Measurements from ENCODE around the gene PROX2. TPM values are rescaled to one million over a fixed set of nuclear protein-coding genes. Genes with fewer than 3 reads are reported as not detected.

The PROX2 gene
- total and polyA plus RNA-seq, 2 donors (not counting 1 experiment from before 2014, with no cell fraction given), result 0.03 to 0.07 TPM

DNA sequence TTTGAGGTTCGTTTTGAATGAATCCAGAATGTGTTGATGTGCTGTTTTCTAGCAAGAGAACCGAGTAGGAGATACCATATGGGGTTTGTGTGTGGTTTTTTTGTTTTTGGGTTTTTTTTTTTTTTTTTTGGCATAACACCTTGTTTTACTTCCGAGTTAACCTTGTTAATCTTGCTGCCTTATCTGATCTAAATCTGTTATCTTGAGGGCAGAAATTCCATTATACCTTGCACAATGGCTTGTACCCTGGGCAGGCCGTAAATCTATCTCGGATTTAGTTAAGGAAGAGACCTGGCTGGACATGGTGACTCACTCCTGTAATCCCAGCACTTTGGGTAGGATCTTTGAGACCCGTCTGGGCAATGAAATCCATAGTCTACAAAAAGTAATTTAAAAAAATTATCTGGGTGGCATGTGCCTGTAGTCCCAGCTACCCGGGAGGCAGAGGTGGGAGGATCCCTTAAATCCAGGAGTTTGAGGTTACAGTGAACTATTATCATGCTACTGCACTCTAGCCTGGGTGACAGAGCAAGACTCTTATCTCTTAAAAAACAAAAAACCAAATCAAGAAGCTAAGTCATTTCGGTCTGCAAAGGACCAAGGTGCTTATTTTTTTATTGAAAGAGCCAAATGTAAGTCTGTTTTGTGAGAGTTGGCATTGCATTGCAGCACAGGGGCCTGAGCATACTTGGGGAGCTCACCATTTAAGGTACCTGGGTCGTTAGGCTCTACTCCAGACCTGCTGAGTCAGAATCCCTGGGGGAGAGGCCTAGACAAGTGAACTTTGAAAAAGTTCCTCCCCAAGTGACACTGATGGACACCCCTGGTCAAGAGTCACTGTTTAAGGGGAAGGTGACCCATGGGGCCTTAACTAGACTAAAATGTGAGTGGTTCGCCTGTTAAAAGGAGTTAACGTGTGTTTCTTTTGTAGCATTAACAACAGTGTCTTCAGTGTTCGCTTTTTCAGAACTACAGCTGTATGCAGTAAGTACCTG, 12.5 kb upstream of the PROX2 start:
- H2AFZ ChIP-seq (ENCODE audit: insufficient read depth, low read depth, low read length, poor library complexity, severe bottlenecking), result no peak overlapping the region
- peaks cover 50% of the 10 kb centered on the region for H3K4me1 Mint-ChIP-seq
- no peak overlapping the region for H3K9ac ChIP-seq (ENCODE audit: low read length)
- H3K36me3 ChIP-seq (replicated peaks in 1 of 2; ENCODE audit: control extremely low read depth in 1 of 2, control insufficient read depth in 1 of 2, extremely low read depth in 1 of 2, insufficient read depth in 2 of 2, low read length in 1 of 2), result peaks cover 18 to 63% of the 10 kb centered on the region in 2 experiments
- H3K27ac Mint-ChIP-seq, result no peak overlapping the region
- WGBS (ENCODE audit: insufficient coverage), result 80% methylated on average over 5 of the region's 12 CpGs
- H3K27ac ChIP-seq (ENCODE audit: low read length in 2 of 2), result no peak overlapping the region
- DNase-seq, result no peak
- no peak overlapping the region for H3K4me3 Mint-ChIP-seq
- H3K9me3 Mint-ChIP-seq (ENCODE audit: insufficient read depth), result no peaks in the 10 kb centered on the region
- no peaks in the 10 kb centered on the region for H3K27me3 Mint-ChIP-seq
- no peak overlapping the region for H3K4me3 ChIP-seq (ENCODE audit: control extremely low read depth in 1 of 5, extremely low read depth in 1 of 5, insufficient read depth in 1 of 5, low read depth in 2 of 5, low read length in 4 of 5)
- H3K79me2 ChIP-seq (ENCODE audit: control insufficient read depth, insufficient read depth, low read length), result peaks cover 45% of the 10 kb centered on the region
- H3K27me3 ChIP-seq (replicated peaks in 1 of 4; ENCODE audit: control extremely low read depth in 1 of 4, control insufficient read depth in 3 of 4, insufficient read depth in 4 of 4, low read length in 3 of 4), result no peaks in the 10 kb centered on the region
- POLR2A ChIA-PET, result no interaction called here
- H3K9me3 ChIP-seq (ENCODE audit: control extremely low read depth in 1 of 3, control insufficient read depth in 2 of 3, insufficient read depth in 1 of 3, low read length in 2 of 3), result no peaks in the 10 kb centered on the region
- intact Hi-C loops (cut with micrococcal nuclease), result no loop called here
- H3K4me1 ChIP-seq (ENCODE audit: control insufficient read depth in 2 of 2, insufficient read depth in 2 of 2, low read length in 2 of 2), result peaks cover 26 to 29% of the 10 kb centered on the region in 2 donors
- TF ChIP-seq CTCF (IDR thresholded peaks at IDR 0.05) (no peak), EZH2 (IDR thresholded peaks at IDR 0.05; ENCODE audit: borderline replicate concordance, insufficient read depth, low read depth, low read length, poor library complexity, severe bottlenecking) (no peak)
- CTCF ChIA-PET, result interaction anchor here (0.7 to 25.3 kb wide), 3 partner anchors 17 to 23 kb away, joined by 3 to 926 read pairs (median 5); partner anchors contain the start of genes DLST and PROX2
- peaks cover 38% of the 10 kb centered on the region for H4K20me1 ChIP-seq (ENCODE audit: control insufficient read depth, insufficient read depth, low read length, poor library complexity, severe bottlenecking)
- H3K4me2 ChIP-seq (replicated peaks; ENCODE audit: low read depth, low read length, poor library complexity, severe bottlenecking), result no peak overlapping the region
- no peak for ATAC-seq (ENCODE audit: low read depth)

DNA sequence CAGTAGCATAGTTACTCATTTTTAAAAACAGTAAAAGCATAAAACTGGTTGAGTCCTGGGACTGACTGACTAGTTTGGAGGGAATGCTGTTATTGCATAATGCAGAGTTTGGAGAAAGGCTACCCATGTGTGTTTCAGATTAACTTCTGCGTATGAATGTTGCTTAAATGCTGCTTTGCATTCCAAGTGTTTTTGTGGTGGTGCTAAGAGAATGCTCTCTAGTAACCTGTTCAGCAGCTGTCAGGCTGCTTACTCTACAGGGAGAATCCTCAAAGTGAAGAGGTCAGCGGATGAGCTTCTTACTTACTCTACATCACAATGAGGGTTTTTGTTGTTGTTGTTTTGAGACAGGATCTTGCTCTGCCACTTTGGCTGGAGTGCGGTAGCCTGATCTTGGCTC, 10.1 kb upstream of the PROX2 start:
- Histone ChIP-seq H3K4me2 (replicated peaks; ENCODE audit: low read depth, low read length, poor library complexity, severe bottlenecking) (no peak overlapping the region), H3K9ac (ENCODE audit: low read length) (no peak overlapping the region), H3K79me2 (ENCODE audit: control insufficient read depth, insufficient read depth, low read length) (peaks cover 69% of the 10 kb centered on the region), H2AFZ (ENCODE audit: insufficient read depth, low read depth, low read length, poor library complexity, severe bottlenecking) (no peak overlapping the region), H3K27ac (ENCODE audit: low read length in 2 of 2) (no peak overlapping the region), H3K4me1 (ENCODE audit: control insufficient read depth in 2 of 2, insufficient read depth in 2 of 2, low read length in 2 of 2) (peaks cover 26 to 28% of the 10 kb centered on the region in 2 donors), H3K27me3 (replicated peaks in 1 of 4; ENCODE audit: control extremely low read depth in 1 of 4, control insufficient read depth in 3 of 4, insufficient read depth in 4 of 4, low read length in 3 of 4) (no peaks in the 10 kb centered on the region), H3K9me3 (ENCODE audit: control extremely low read depth in 1 of 3, control insufficient read depth in 2 of 3, insufficient read depth in 1 of 3, low read length in 2 of 3) (no peaks in the 10 kb centered on the region), H3K4me3 (ENCODE audit: control extremely low read depth in 1 of 5, extremely low read depth in 1 of 5, insufficient read depth in 1 of 5, low read depth in 2 of 5, low read length in 4 of 5) (no peak overlapping the region), H3K36me3 (replicated peaks in 1 of 2; ENCODE audit: control extremely low read depth in 1 of 2, control insufficient read depth in 1 of 2, extremely low read depth in 1 of 2, insufficient read depth in 2 of 2, low read length in 1 of 2) (peaks cover 14 to 39% of the 10 kb centered on the region in 2 experiments), H4K20me1 (ENCODE audit: control insufficient read depth, insufficient read depth, low read length, poor library complexity, severe bottlenecking) (peaks cover 50% of the 10 kb centered on the region)
- Mint-ChIP-seq H3K27me3 (no peaks in the 10 kb centered on the region), H3K4me1 (peaks cover 45% of the 10 kb centered on the region), H3K27ac (peak overlapping the region; percentile 37), H3K9me3 (ENCODE audit: insufficient read depth) (no peaks in the 10 kb centered on the region), H3K4me3 (no peak overlapping the region)
- POLR2A ChIA-PET, result interaction anchor here (0.6 kb wide), 1 partner anchor 987 kb away, joined by 4 read pairs; no protein-coding TSS in a partner anchor
- TF ChIP-seq CTCF (IDR thresholded peaks at IDR 0.05) (no peak), EZH2 (IDR thresholded peaks at IDR 0.05; ENCODE audit: borderline replicate concordance, insufficient read depth, low read depth, low read length, poor library complexity, severe bottlenecking) (no peak)
- CTCF ChIA-PET, result interaction anchor here (41.3 kb wide), 1 partner anchor 15 kb away, joined by 926 read pairs; no protein-coding TSS in a partner anchor
- WGBS (ENCODE audit: insufficient coverage), result 100% methylated on average over 1 of the region's 3 CpGs
- ATAC-seq (ENCODE audit: low read depth), result no peak
- intact Hi-C loops (cut with micrococcal nuclease), result no loop called here
- DNase-seq, result no peak

All from B cell (primary cell).